K562 (cell line): ENCODE results near the gene APOL3. TPM values are rescaled to one million over a fixed set of nuclear protein-coding genes. Genes with fewer than 3 reads are reported as not detected.

ENCODE experiments used
- ADNP ChIP-seq: fragments of 200-800 bp; sonication (Bioruptor generic); IDR thresholded peaks from 2 replicates; pipeline ENCODE4 v1.6.1; 2016; ENCODE audit warnings: missing genetic modification characterization, missing compliant biosample characterization
- CBX8 ChIP-seq: fragments of 200-600 bp; sonication (generic); IDR thresholded peaks from 2 replicates; pipeline ENCODE4 v1.6.1; 2012; ENCODE audit warnings: borderline replicate concordance, mixed run types, low read depth, mild to moderate bottlenecking, moderate library complexity, mixed read lengths, low read length, control low read depth, inconsistent platforms; ENCODE audit not compliant: poor library complexity, severe bottlenecking; ENCODE audit errors: extremely low read depth
- CREB1 ChIP-seq, 2 experiments: sonication (generic) in 1 of 2; formaldehyde crosslinking in 1 of 2; IDR thresholded peaks; 2 replicates each; pipeline versions ENCODE4 v1.6.1 to v1.8.0; 2012 to 2022; ENCODE audit warnings: inconsistent platforms in 1 of 2, mild to moderate bottlenecking in 1 of 2, missing genetic modification reagents in 1 of 2, moderate library complexity in 1 of 2
- CREB3L1 ChIP-seq: fragments of 450-650 bp; IDR thresholded peaks from 2 replicates; pipeline ENCODE4 v1.6.1; 2014; ENCODE audit warnings: low read depth, mild to moderate bottlenecking, moderate library complexity, borderline replicate concordance
- CTCFL ChIP-seq: IDR thresholded peaks from 2 replicates; pipeline ENCODE4 v1.6.1; 2011; ENCODE audit warnings: borderline replicate concordance, low read depth, mild to moderate bottlenecking, moderate library complexity, low read length; ENCODE audit not compliant: insufficient read depth, poor library complexity, severe bottlenecking
- DMBX1 ChIP-seq: fragments of 250-450 bp; sonication (Bioruptor Pico); IDR thresholded peaks from 2 replicates; pipeline ENCODE4 v1.8.0; 2022; ENCODE audit warnings: inconsistent platforms, mild to moderate bottlenecking, moderate library complexity, borderline replicate concordance
- EGR1 ChIP-seq: fragments of 450-650 bp; conservative IDR thresholded peaks from 2 replicates; pipeline ENCODE4 v1.6.1; 2017; ENCODE audit warnings: mild to moderate bottlenecking
- HDAC1 ChIP-seq, 2 experiments: fragments of 450-650 bp; IDR thresholded peaks; 2 replicates each; pipeline ENCODE4 v1.6.1; 2016 to 2017; ENCODE audit warnings: inconsistent platforms in 1 of 2, mild to moderate bottlenecking in 1 of 2, moderate library complexity in 1 of 2
- MCM7 ChIP-seq, 2 experiments: fragments of 450-650 bp; IDR thresholded peaks; 2 replicates each; pipeline ENCODE4 v1.6.1; 2016 to 2018
- MYC ChIP-seq, 2 experiments: fragments of 250-450 bp in 1 of 2; sonication (Bioruptor Pico) in 1 of 2; IDR thresholded peaks; 2 replicates each; pipeline versions ENCODE4 v1.5.1 to v1.6.1; 2012 to 2021; ENCODE audit warnings: low read depth in 2 of 2, borderline replicate concordance in 1 of 2, improper control_type of control experiment in 1 of 2, low read length in 1 of 2, mild to moderate bottlenecking in 1 of 2, moderate library complexity in 1 of 2
- NR3C1 ChIP-seq: sonication (generic); formaldehyde crosslinking; IDR thresholded peaks from 2 replicates; pipeline ENCODE4 v1.8.1; 2022; ENCODE audit warnings: missing genetic modification reagents
- PATZ1 ChIP-seq: fragments of 250-450 bp; sonication (Bioruptor Pico); IDR thresholded peaks from 2 replicates; pipeline ENCODE4 v1.5.0; 2020; ENCODE audit warnings: mild to moderate bottlenecking, borderline replicate concordance
- PHB ChIP-seq: fragments of 250-450 bp; sonication (Bioruptor Pico); IDR thresholded peaks from 2 replicates; pipeline ENCODE4 v1.5.0; 2021
- PHF20 ChIP-seq: fragments of 450-650 bp; IDR thresholded peaks from 2 replicates; pipeline ENCODE4 v1.6.1; 2018; ENCODE audit not compliant: partially characterized antibody
- SREBF2 ChIP-seq: sonication (generic); formaldehyde crosslinking; IDR thresholded peaks from 2 replicates; pipeline ENCODE4 v1.4.0; 2020; ENCODE audit warnings: mild to moderate bottlenecking, missing genetic modification reagents
- TFAP4 ChIP-seq: sonication (generic); formaldehyde crosslinking; IDR thresholded peaks from 2 replicates; pipeline ENCODE4 v1.8.0; 2022; ENCODE audit warnings: missing genetic modification reagents, mild to moderate bottlenecking, moderate library complexity, borderline replicate concordance
- ZNF12 ChIP-seq: sonication (generic); formaldehyde crosslinking; IDR thresholded peaks from 2 replicates; pipeline ENCODE4 v1.4.0; 2020; ENCODE audit warnings: mild to moderate bottlenecking, missing genetic modification reagents
- ZNF282 ChIP-seq: sonication (generic); formaldehyde crosslinking; IDR thresholded peaks from 2 replicates; pipeline ENCODE4 v1.8.1; 2023; ENCODE audit warnings: missing genetic modification reagents
- polyA plus RNA-seq, 8 experiments: library from polyadenylated mRNA; depleted of rRNA in 4 of 8; stranded (reverse) in 5 of 8; unstranded in 3 of 8; fragments of >200 nt; fragmentation: Nextera tagmentation in 2 of 8; fragmentation: Illumina TruSeq in 1 of 8; extraction: Ambion mirVana in 2 of 8; extraction: Trizol in 1 of 8; gene quantifications; 2 replicates each; pipeline versions ENCODE4 v1.2.1 to v1.2.3, GENCODE V29; 2011 to 2014; ENCODE audit warnings: inconsistent platforms in 1 of 8, missing spikeins in 1 of 8
- total RNA-seq, 7 experiments: library from RNA; depleted of rRNA in 6 of 7; stranded (reverse); fragments of >200 nt in 6 of 7; fragmentation: Illumina TruSeq in 2 of 7; extraction: Trizol in 2 of 7; gene quantifications; 2 replicates each; pipeline versions ENCODE4 v1.2.1 to v1.2.3, GENCODE V29; 2011 to 2021; ENCODE audit warnings: low replicate concordance in 1 of 7

The APOL3 gene
- total and polyA plus RNA-seq, 9 of the 15 experiments (the other 6 are each of a cell fraction or from before 2014, with no cell fraction given) = 0.25 to 1.1 (median 0.56) TPM; not detected in 1

- TF ChIP-seq TFAP4 (CRISPR knock-in tag) (peak; percentile 67; the same call in 1 of the 2 replicates), HDAC1 (IDR thresholded peaks at IDR 0.05) (no peak), CREB1 (IDR thresholded peaks at IDR 0.05) (no peak), CREB1 (CRISPR knock-in tag; IDR thresholded peaks at IDR 0.05) (peak; percentile 88), PHB (CRISPR knock-in tag) (no peak), CBX8 (no peak), NR3C1 (CRISPR knock-in tag) (no peak), DMBX1 (CRISPR knock-in tag) (no peak), ZNF282 (CRISPR knock-in tag) (no peak), SREBF2 (CRISPR knock-in tag) (no peak), CREB3L1 (no peak), EGR1 (no peak), MCM7 (IDR thresholded peaks at IDR 0.05) (no peak), PATZ1 (CRISPR knock-in tag) (no peak), PHF20 (peak; percentile 14), ADNP (no peak), MYC (IDR thresholded peaks at IDR 0.05; ENCODE audit: low read depth, low read length) (peak; percentile 61; the same call in 1 of the 2 replicates), MYC (CRISPR knock-in tag; IDR thresholded peaks at IDR 0.05; ENCODE audit: borderline replicate concordance, low read depth) (no peak), ZNF12 (0 out of 2 replicates have a peak, but pooled peaks have one; percentile 56), CTCFL (no peak)
Measured at GRCh38 chr22:36123673-36124630, 36.6 kb downstream of the APOL3 start (continued).
